ENCODE results near the gene DPP9. TPM values are rescaled to one million over a fixed set of nuclear protein-coding genes. Genes with fewer than 3 reads are reported as not detected.

Gene DPP9
- total and polyA plus RNA-seq, 2 of the 13 experiments (the other 11 are each of a cell fraction or from before 2014, with no cell fraction given) = 8.4 to 25.8 TPM

GRCh38 chr19:4705413-4706131, 18.1 kb downstream of the DPP9 start (continued):
- TF ChIP-seq, protein P1, sequence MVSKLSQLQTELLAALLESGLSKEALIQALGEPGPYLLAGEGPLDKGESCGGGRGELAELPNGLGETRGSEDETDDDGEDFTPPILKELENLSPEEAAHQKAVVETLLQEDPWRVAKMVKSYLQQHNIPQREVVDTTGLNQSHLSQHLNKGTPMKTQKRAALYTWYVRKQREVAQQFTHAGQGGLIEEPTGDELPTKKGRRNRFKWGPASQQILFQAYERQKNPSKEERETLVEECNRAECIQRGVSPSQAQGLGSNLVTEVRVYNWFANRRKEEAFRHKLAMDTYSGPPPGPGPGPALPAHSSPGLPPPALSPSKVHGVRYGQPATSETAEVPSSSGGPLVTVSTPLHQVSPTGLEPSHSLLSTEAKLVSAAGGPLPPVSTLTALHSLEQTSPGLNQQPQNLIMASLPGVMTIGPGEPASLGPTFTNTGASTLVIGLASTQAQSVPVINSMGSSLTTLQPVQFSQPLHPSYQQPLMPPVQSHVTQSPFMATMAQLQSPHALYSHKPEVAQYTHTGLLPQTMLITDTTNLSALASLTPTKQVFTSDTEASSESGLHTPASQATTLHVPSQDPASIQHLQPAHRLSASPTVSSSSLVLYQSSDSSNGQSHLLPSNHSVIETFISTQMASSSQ (IDR thresholded peaks at IDR 0.05; ENCODE audit: low read depth) = peak; percentile 96
- TF ChIP-seq, protein P1 (CRISPR knock-in tag; IDR thresholded peaks at IDR 0.05; ENCODE audit: borderline replicate concordance) = peak; percentile 95
- 0 out of 2 replicates have a peak, but pooled peaks have one; percentile 14 for TF ChIP-seq GLI4 (CRISPR knock-in tag; IDR thresholded peaks at IDR 0.05; ENCODE audit: borderline replicate concordance)
- TF ChIP-seq ZNF563 (CRISPR knock-in tag; IDR thresholded peaks at IDR 0.05) = no peak
- TF ChIP-seq HOXA3 (CRISPR knock-in tag; IDR thresholded peaks at IDR 0.05) = peak; percentile 41; the same call in 1 of the 2 replicates
- 0 out of 2 replicates have a peak, but pooled peaks have one; percentile 45 for TF ChIP-seq GTF3A (CRISPR knock-in tag; conservative IDR thresholded peaks at IDR 0.05)
- TF ChIP-seq, protein P2, sequence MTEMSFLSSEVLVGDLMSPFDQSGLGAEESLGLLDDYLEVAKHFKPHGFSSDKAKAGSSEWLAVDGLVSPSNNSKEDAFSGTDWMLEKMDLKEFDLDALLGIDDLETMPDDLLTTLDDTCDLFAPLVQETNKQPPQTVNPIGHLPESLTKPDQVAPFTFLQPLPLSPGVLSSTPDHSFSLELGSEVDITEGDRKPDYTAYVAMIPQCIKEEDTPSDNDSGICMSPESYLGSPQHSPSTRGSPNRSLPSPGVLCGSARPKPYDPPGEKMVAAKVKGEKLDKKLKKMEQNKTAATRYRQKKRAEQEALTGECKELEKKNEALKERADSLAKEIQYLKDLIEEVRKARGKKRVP (CRISPR knock-in tag; IDR thresholded peaks at IDR 0.05) = no peak
- TF ChIP-seq ZNF33B (CRISPR knock-in tag; IDR thresholded peaks at IDR 0.05) = no peak
- TF ChIP-seq, protein P3, sequence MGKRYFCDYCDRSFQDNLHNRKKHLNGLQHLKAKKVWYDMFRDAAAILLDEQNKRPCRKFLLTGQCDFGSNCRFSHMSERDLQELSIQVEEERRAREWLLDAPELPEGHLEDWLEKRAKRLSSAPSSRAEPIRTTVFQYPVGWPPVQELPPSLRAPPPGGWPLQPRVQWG (CRISPR knock-in tag; IDR thresholded peaks at IDR 0.05; ENCODE audit: borderline replicate concordance, low read depth) = no peak
- peak; percentile 52 for TF ChIP-seq THAP11 (CRISPR knock-in tag; IDR thresholded peaks at IDR 0.05)
- peak; percentile 72 for TF ChIP-seq SALL1 (CRISPR knock-in tag; IDR thresholded peaks at IDR 0.05)
- TF ChIP-seq, protein P4, sequence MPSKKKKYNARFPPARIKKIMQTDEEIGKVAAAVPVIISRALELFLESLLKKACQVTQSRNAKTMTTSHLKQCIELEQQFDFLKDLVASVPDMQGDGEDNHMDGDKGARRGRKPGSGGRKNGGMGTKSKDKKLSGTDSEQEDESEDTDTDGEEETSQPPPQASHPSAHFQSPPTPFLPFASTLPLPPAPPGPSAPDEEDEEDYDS (CRISPR knock-in tag; IDR thresholded peaks at IDR 0.05) = peak; percentile 76
- TF ChIP-seq ZNF766 (CRISPR knock-in tag; IDR thresholded peaks at IDR 0.05; ENCODE audit: borderline replicate concordance) = no peak
- TF ChIP-seq, protein P5, sequence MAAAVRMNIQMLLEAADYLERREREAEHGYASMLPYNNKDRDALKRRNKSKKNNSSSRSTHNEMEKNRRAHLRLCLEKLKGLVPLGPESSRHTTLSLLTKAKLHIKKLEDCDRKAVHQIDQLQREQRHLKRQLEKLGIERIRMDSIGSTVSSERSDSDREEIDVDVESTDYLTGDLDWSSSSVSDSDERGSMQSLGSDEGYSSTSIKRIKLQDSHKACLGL (CRISPR knock-in tag; IDR thresholded peaks at IDR 0.05) = no peak
- 0 out of 2 replicates have a peak, but pooled peaks have one; percentile 21 for TF ChIP-seq TARDBP (CRISPR knock-in tag; IDR thresholded peaks at IDR 0.05)
- TF ChIP-seq DR1 (CRISPR knock-in tag; IDR thresholded peaks at IDR 0.05) = 0 out of 2 replicates have a peak, but pooled peaks have one; percentile 28
- peak; percentile 95 for TF ChIP-seq ZBTB37 (CRISPR knock-in tag; IDR thresholded peaks at IDR 0.05)
- no peak for TF ChIP-seq KAT2B (IDR thresholded peaks at IDR 0.05; ENCODE audit: borderline replicate concordance, low read depth, low read length)
- TF ChIP-seq ZNF34 (CRISPR knock-in tag; IDR thresholded peaks at IDR 0.05; ENCODE audit: borderline replicate concordance) = 0 out of 2 replicates have a peak, but pooled peaks have one; percentile 67
- TF ChIP-seq ZNF598 (CRISPR knock-in tag; IDR thresholded peaks at IDR 0.05; ENCODE audit: borderline replicate concordance) = peak; percentile 64; the same call in 1 of the 2 replicates
- TF ChIP-seq ZNF550 (CRISPR knock-in tag; IDR thresholded peaks at IDR 0.05; ENCODE audit: borderline replicate concordance) = no peak
- TF ChIP-seq HOXD1 (CRISPR knock-in tag; IDR thresholded peaks at IDR 0.05) = no peak
